Occipital lobe (tissue), 2 donors: ENCODE data around the gene GPR6. TPM values are rescaled to one million over a fixed set of nuclear protein-coding genes. Genes with fewer than 3 reads are reported as not detected.

Experiments
- DNase-seq: peaks from one replicate; lab custom pipeline; 2025; lab: John Stamatoyannopoulos, UW
- total RNA-seq: library from RNA; depleted of rRNA; stranded (reverse); fragments of >200 nt; gene quantifications from one replicate; pipeline ENCODE4 v1.2.3, GENCODE V29; 2014

Gene GPR6
- total RNA-seq, 1 donor from 2014 or later: not detected

- DNase-seq: no peak
Observed at GRCh38 chr6:109999740-110000139, 21.6 kb downstream of the GPR6 start.

DNA sequence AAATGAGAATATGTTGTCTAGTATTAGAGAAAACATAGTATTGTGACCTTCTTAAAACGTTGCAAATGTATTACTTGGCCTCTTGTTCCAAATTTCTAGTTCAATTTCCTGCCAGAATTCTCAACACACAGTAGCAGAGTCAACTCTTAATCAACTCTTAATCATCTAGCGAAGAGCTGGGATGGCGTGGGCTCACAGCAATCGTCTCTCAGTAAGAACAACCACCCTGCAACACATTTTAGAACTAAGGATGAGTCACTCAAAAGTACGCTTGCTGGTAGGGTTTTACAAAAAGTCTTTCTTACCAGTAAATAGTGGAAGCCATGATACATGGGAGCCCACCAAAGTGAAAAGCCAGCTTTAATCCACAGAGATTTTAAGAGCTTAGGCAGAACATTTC, 24.6 kb downstream of the GPR6 start:
- DNase-seq: no peak

GRCh38 chr6:110013386-110013785, 35.3 kb downstream of the GPR6 start:
- no peak for DNase-seq

GRCh38 chr6:110015206-110015605, 37.1 kb downstream of the GPR6 start:
- no peak for DNase-seq

DNA sequence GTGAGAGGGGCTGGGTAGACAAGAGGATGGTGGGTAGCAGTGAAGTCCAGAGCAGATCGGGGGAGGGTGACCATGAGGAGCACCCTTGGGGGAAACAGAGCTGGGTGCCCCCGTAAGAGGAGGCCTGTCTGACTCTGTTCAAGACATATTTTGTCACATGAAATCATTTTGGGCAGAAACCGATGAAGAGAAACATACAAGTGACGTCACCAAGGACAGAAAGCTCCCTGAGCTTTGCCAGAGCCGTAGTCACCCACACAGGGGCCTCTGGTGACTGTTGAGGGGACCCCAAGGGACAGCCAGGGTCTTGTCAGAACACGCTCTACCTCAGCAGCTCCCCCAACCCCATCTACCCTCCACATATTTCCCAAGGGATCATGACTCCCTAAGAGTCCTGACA, 39.2 kb downstream of the GPR6 start:
- DNase-seq: no peak

- no peak for DNase-seq
Observed at GRCh38 chr6:110017946-110018345, 39.8 kb downstream of the GPR6 start.

DNA sequence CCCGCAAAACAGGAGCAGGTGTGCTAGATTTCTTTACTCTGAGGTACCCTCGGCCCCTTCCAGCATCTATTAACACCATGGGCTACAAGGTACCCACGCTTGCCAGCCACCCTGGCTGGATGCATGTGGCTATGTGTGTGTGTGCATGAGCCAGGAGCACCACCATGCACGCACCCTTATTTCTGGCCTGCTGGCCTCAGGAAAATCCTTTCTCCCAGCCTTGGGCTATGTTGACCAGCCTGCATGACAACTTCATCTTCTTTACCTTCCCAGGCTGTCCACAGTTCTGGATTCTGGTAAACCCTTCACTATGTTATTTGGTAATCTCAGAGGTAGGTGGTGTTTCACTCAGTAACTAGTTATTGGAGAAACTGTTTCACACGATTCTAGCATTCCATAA, 40.4 kb downstream of the GPR6 start:
- DNase-seq: no peak

GRCh38 chr6:110020888-110021287, 42.8 kb downstream of the GPR6 start:
- DNase-seq: no peak

DNA sequence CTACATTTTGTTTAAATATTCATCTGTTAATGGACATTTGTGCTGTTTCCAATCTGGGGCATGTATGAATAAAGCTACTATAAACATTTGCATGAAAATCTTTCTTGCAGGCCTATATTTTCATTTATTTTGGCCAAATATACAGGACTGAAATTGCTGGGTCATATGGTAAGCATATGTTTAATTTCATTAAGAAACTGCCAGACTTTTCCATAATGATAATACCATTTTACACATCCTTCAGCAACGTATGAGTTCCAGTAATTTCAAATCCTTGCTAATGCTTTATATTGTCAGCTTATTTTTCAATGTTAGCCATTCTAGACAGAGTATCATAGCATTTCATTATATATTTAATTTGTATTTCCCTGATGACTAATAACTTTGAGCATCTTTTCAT, 51.0 kb downstream of the GPR6 start:
- DNase-seq: no peak

Other genes starting within 250 kb of the GPR6 start
- gene WASF1, start 201.4 kb downstream of the GPR6 start, total RNA-seq: 88.3 TPM
- gene CDC40, start 202.1 kb downstream of the GPR6 start, total RNA-seq: 28.2 TPM